HG02943 (cell line): ENCODE data around the gene CHPF.

Source experiments
- ATAC-seq: cut with Tn5 transposase; IDR thresholded peaks from one replicate; pipeline ENCODE4 v1.9.1; 2021; ENCODE audit warnings: mild to moderate bottlenecking, low read depth, moderate library complexity; ENCODE audit not compliant: unreplicated experiment

The CHPF gene

GRCh38 chr2:219515874-219516629 lies 27.6 kb downstream of the CHPF start:
- no peak for ATAC-seq

- no peak for ATAC-seq
Measured at GRCh38 chr2:219514836-219515235, 28.8 kb downstream of the CHPF start.

- ATAC-seq, result no peak
Measured at GRCh38 chr2:219514196-219514761, 29.3 kb downstream of the CHPF start, which contains the start of gene ASIC4. Gene ASIC4, plus strand, starts transcription at chr2:219514482. Its CDS starts 243 bp downstream, at chr2:219514725.

GRCh38 chr2:219513787-219514186 lies 29.8 kb downstream of the CHPF start:
- ATAC-seq, result no peak

- no peak for ATAC-seq
Measured at GRCh38 chr2:219512524-219513216, 30.9 kb downstream of the CHPF start.

GRCh38 chr2:219511547-219512325 lies 31.9 kb downstream of the CHPF start:
- no peak for ATAC-seq

- no peak for ATAC-seq
Measured at GRCh38 chr2:219510512-219511135, 33.0 kb downstream of the CHPF start.

GRCh38 chr2:219509780-219510511 lies 33.7 kb downstream of the CHPF start:
- ATAC-seq, result no peak

GRCh38 chr2:219508971-219509779 lies 34.4 kb downstream of the CHPF start:
- ATAC-seq, result no peak

GRCh38 chr2:219508444-219508734 lies 35.2 kb downstream of the CHPF start:
- no peak for ATAC-seq

- ATAC-seq, result no peak
Measured at GRCh38 chr2:219507581-219508443, 35.8 kb downstream of the CHPF start.

- ATAC-seq, result no peak
Measured at GRCh38 chr2:219506802-219507526, 36.6 kb downstream of the CHPF start.

GRCh38 chr2:219506153-219506801 lies 37.3 kb downstream of the CHPF start:
- ATAC-seq, result no peak

- no peak for ATAC-seq
Measured at GRCh38 chr2:219505585-219505984, 38.0 kb downstream of the CHPF start.

GRCh38 chr2:219502618-219503017 lies 41.0 kb downstream of the CHPF start:
- no peak for ATAC-seq

GRCh38 chr2:219501849-219502248 lies 41.8 kb downstream of the CHPF start:
- ATAC-seq, result no peak

GRCh38 chr2:219500135-219500534 lies 43.5 kb downstream of the CHPF start:
- ATAC-seq, result no peak
